GM18861 (cell line): Measurements from ENCODE around the gene KCTD7.
"Not testable (repeated sequence)": the region's sequence is repeated elsewhere in the genome, so short reads cannot be mapped to it uniquely, and the experiment has no call there.

ENCODE experiments used
- ATAC-seq: cut with Tn5 transposase; IDR thresholded peaks from one replicate; pipeline ENCODE4 v1.9.1; 2021; ENCODE audit not compliant: unreplicated experiment

Gene KCTD7

GRCh38 chr7:66628361-66629221 is at the start of gene KCTD7:
Gene KCTD7, plus strand, starts transcription at chr7:66628881. Its CDS starts 184 bp downstream, at chr7:66629065.
- peak; percentile 87 for ATAC-seq

GRCh38 chr7:66580380-66580779 is 48.3 kb upstream of the KCTD7 start:
- ATAC-seq, result not testable (repeated sequence)

GRCh38 chr7:66582816-66583489 is 45.7 kb upstream of the KCTD7 start:
- ATAC-seq, result not testable (repeated sequence)

GRCh38 chr7:66583490-66584110 is 45.1 kb upstream of the KCTD7 start:
- ATAC-seq, result no peak

GRCh38 chr7:66586181-66586580 is 42.5 kb upstream of the KCTD7 start:
- ATAC-seq, result no peak

- not testable (repeated sequence) for ATAC-seq
Observed at GRCh38 chr7:66588226-66588625, 40.5 kb upstream of the KCTD7 start.

GRCh38 chr7:66588856-66589570 is 39.7 kb upstream of the KCTD7 start:
- ATAC-seq, result not testable (repeated sequence)

GRCh38 chr7:66590302-66591057 is 38.2 kb upstream of the KCTD7 start:
- ATAC-seq, result not testable (repeated sequence)

GRCh38 chr7:66591058-66591798 is 37.5 kb upstream of the KCTD7 start:
- not testable (repeated sequence) for ATAC-seq

GRCh38 chr7:66591799-66592596 is 36.7 kb upstream of the KCTD7 start:
- ATAC-seq, result peak; percentile 97

- peak; percentile 13 for ATAC-seq
Observed at GRCh38 chr7:66592597-66593146, 36.0 kb upstream of the KCTD7 start.

GRCh38 chr7:66594082-66594481 is 34.6 kb upstream of the KCTD7 start:
- ATAC-seq, result not testable (repeated sequence)

- no peak for ATAC-seq
Observed at GRCh38 chr7:66597461-66597860, 31.2 kb upstream of the KCTD7 start.

GRCh38 chr7:66602159-66602558 is 26.5 kb upstream of the KCTD7 start:
- ATAC-seq, result no peak

- no peak for ATAC-seq
Observed at GRCh38 chr7:66604198-66604597, 24.5 kb upstream of the KCTD7 start.

- not testable (repeated sequence) for ATAC-seq
Observed at GRCh38 chr7:66606540-66607291, 22.0 kb upstream of the KCTD7 start.

- ATAC-seq, result no peak
Observed at GRCh38 chr7:66609176-66609575, 19.5 kb upstream of the KCTD7 start.

GRCh38 chr7:66614596-66614995 is 14.1 kb upstream of the KCTD7 start:
- ATAC-seq, result not testable (repeated sequence)
